B cell (primary cell): Measurements from ENCODE around the gene RNF141. TPM values are rescaled to one million over a fixed set of nuclear protein-coding genes. Genes with fewer than 3 reads are reported as not detected.

Source experiments
- ATAC-seq: fragments of 200-7000 bp; cut with Tn5 transposase; one replicate; pipeline ENCODE4 v1.10.0; 2021; ENCODE audit warnings: low read depth, mild to moderate bottlenecking, moderate number of reproducible peaks, moderate library complexity
- CTCF ChIA-PET: fragments of 350-600 bp; sonication (Branson Sonifier 250); formaldehyde crosslinking; loops from one replicate; lab custom pipeline; 2021; ENCODE audit warnings: antibody characterized with exemption, inconsistent platforms; lab: Charles Lee
- POLR2A ChIA-PET: fragments of 350-600 bp; sonication (Branson Sonifier 250); formaldehyde crosslinking; loops from one replicate; lab custom pipeline; 2021; ENCODE audit warnings: antibody characterized with exemption; lab: Charles Lee
- DNase-seq: peaks from one replicate; pipeline ENCODE4 v3.0.0; 2013
- H2AFZ ChIP-seq: 2 replicates; pipeline ENCODE4 v1.6.1; 2012; ENCODE audit warnings: mild to moderate bottlenecking, low read depth, low read length; ENCODE audit not compliant: insufficient read depth, poor library complexity, severe bottlenecking
- H3K27ac ChIP-seq, 2 donors: 1 replicate in 1 of 2; 2 replicates in 1 of 2; pipeline ENCODE4 v1.5.1; 2012 to 2013; ENCODE audit warnings: low read length in 2 of 2, mild to moderate bottlenecking in 2 of 2, moderate library complexity in 1 of 2
- H3K27me3 ChIP-seq, 4 experiments: fragments of 200-600 bp in 1 of 4; sonication (generic) in 1 of 4; replicated peaks in 1 of 4; 1 replicate in 2 of 4; 2 replicates in 2 of 4; pipeline versions ENCODE4 v1.6.1 to v1.7.0; 2013 to 2016; ENCODE audit warnings: low read length in 3 of 4, mild to moderate bottlenecking in 2 of 4, mixed read lengths in 1 of 4, moderate library complexity in 1 of 4; ENCODE audit not compliant: insufficient read depth in 4 of 4, control insufficient read depth in 3 of 4; ENCODE audit errors: control extremely low read depth in 1 of 4
- H3K36me3 ChIP-seq, 2 experiments: replicated peaks in 1 of 2; 1 replicate in 1 of 2; 2 replicates in 1 of 2; pipeline versions ENCODE4 v1.6.1 to v1.7.1; 2013; ENCODE audit warnings: low read length in 1 of 2; ENCODE audit not compliant: insufficient read depth in 2 of 2, control insufficient read depth in 1 of 2; ENCODE audit errors: control extremely low read depth in 1 of 2, extremely low read depth in 1 of 2
- H3K4me1 ChIP-seq, 2 donors: fragments of 200-600 bp in 1 of 2; sonication (generic) in 1 of 2; 1 replicate in 1 of 2; 2 replicates in 1 of 2; pipeline versions ENCODE4 v1.5.1 to v1.6.1; 2013 to 2017; ENCODE audit warnings: low read length in 2 of 2; ENCODE audit not compliant: control insufficient read depth in 2 of 2, insufficient read depth in 2 of 2
- H3K4me2 ChIP-seq: replicated peaks from 2 replicates; pipeline ENCODE3; 2012; ENCODE audit warnings: mild to moderate bottlenecking, low read depth, low read length; ENCODE audit not compliant: poor library complexity, severe bottlenecking
- H3K4me3 ChIP-seq, 5 experiments: fragments of 200-600 bp in 1 of 5; sonication (generic) in 1 of 5; 1 replicate in 3 of 5; 2 replicates in 2 of 5; pipeline versions ENCODE4 v1.5.1 to v1.7.0; 2011 to 2016; ENCODE audit warnings: low read length in 4 of 5, mild to moderate bottlenecking in 4 of 5, low read depth in 2 of 5, control low read depth in 1 of 5, moderate library complexity in 1 of 5; ENCODE audit not compliant: insufficient read depth in 1 of 5; ENCODE audit errors: control extremely low read depth in 1 of 5, extremely low read depth in 1 of 5
- H3K79me2 ChIP-seq: fragments of 200-600 bp; sonication (generic); one replicate; pipeline ENCODE4 v1.6.0; 2016; ENCODE audit warnings: low read length; ENCODE audit not compliant: control insufficient read depth, insufficient read depth
- H3K9ac ChIP-seq: fragments of 200-600 bp; sonication (generic); 2 replicates; pipeline ENCODE4 v1.6.1; 2017; ENCODE audit warnings: mild to moderate bottlenecking, low read length, moderate library complexity
- H3K9me3 ChIP-seq, 3 donors: one replicate each; pipeline versions ENCODE4 v1.6.1 to v1.7.1; 2013; ENCODE audit warnings: low read length in 2 of 3; ENCODE audit not compliant: control insufficient read depth in 2 of 3, insufficient read depth in 1 of 3; ENCODE audit errors: control extremely low read depth in 1 of 3
- H4K20me1 ChIP-seq: 2 replicates; pipeline ENCODE4 v1.6.0; 2012; ENCODE audit warnings: mild to moderate bottlenecking, low read length; ENCODE audit not compliant: insufficient read depth, control insufficient read depth, poor library complexity, severe bottlenecking
- H3K27ac Mint-ChIP-seq: one replicate; pipeline ENCODE4 v1.8.0; 2021; ENCODE audit warnings: mixed read lengths
- H3K27me3 Mint-ChIP-seq: one replicate; pipeline ENCODE4 v1.8.0; 2021; ENCODE audit warnings: mixed read lengths
- H3K4me1 Mint-ChIP-seq: one replicate; pipeline ENCODE4 v1.8.0; 2021; ENCODE audit warnings: mixed read lengths
- H3K4me3 Mint-ChIP-seq: one replicate; pipeline ENCODE4 v1.8.0; 2021; ENCODE audit warnings: mixed read lengths
- H3K9me3 Mint-ChIP-seq: one replicate; pipeline ENCODE4 v1.8.0; 2022; ENCODE audit warnings: mixed read lengths; ENCODE audit not compliant: insufficient read depth
- EZH2 ChIP-seq: IDR thresholded peaks from 2 replicates; pipeline ENCODE4 v1.6.1; 2012; ENCODE audit warnings: borderline replicate concordance, low read depth, mild to moderate bottlenecking, moderate library complexity, low read length; ENCODE audit not compliant: insufficient read depth, poor library complexity, severe bottlenecking
- WGBS: methylation state at CpG from one replicate; pipeline ENCODE4 v1.1.5; 2013; ENCODE audit warnings: missing lambda C conversion rate; ENCODE audit not compliant: insufficient coverage; 5-methylcytosine and 5-hydroxymethylcytosine counted together
- intact Hi-C: fragments of 100-400 bp; cut with micrococcal nuclease; formaldehyde crosslinking; loops from one replicate; pipeline ENCODE4 v1.10.0; 2022
- polyA plus RNA-seq: library from polyadenylated mRNA; depleted of rRNA; stranded (reverse); fragments of >200 nt; gene quantifications from 2 replicates; pipeline ENCODE4 v1.2.3, GENCODE V29; 2012
- total RNA-seq, 2 donors: library from RNA; stranded (reverse); fragments of 120-200 nt in 1 of 2; gene quantifications; 1 replicate in 1 of 2; 2 replicates in 1 of 2; pipeline versions ENCODE4 v1.2.3 to v1.2.4, GENCODE V29; 2013 to 2022
- TF ChIP-seq, protein P1 (sequence below): fragments of 200-600 bp; IDR thresholded peaks from one replicate; pipeline ENCODE4 v1.8.0; 2022; ENCODE audit warnings: antibody characterized with exemption, mild to moderate bottlenecking

Gene RNF141
- total and polyA plus RNA-seq, 2 donors (not counting 1 experiment from before 2014, with no cell fraction given): 23.3 to 48.2 TPM

DNA sequence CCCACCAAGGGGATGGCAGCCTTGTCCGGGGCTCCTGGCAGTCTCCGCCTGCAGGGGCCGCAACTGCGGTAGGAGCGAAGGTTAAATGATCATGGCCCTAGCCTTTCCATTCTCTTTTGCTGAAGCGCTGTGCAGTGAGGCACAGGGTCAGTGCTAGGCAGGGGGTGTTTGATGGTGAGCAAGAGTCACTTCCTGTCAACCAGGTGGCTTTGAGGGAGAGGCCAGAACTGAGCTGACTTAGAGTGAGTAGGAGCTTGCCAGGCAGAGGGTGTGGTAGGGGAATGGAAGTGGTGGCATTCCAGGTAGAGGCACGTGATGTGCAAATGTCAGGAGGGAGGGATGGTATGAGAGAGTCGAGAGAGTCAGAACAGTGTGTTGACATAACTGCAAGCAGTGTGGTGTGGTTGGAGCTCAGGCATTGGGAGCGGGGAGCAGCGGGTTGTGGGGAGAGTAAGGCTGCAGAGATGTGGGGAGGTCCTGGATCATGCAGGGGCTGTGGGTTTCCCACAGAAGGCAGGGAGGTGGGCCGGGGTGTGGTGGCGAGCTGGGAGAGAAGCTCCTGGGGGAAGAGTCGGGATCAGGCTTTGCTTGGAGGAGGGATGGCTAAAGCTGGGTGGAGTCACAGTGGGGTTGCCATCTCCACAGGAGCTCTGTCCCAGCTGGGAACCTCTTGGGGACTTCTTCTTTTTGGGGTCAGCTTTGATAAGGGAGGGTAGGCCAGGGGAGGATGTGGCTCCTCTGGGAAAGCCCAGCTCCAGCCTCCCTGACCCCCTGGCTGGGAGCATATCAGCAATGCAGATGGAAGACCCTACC lies 52.7 kb downstream of the RNF141 start:
- H3K27ac ChIP-seq: peak overlapping the region; percentile 94 to 98
- ChIA-PET CTCF (interaction anchor here (0.8 to 3.0 kb wide), 15 partner anchors 16 to 248 kb away, joined by 3 to 35 read pairs (median 4); partner anchors contain the start of gene RNF141), POLR2A (interaction anchor here (0.7 to 2.1 kb wide), 12 partner anchors 11 to 154 kb away, joined by 3 to 8 read pairs (median 4); partner anchors contain the start of gene RNF141)
- Mint-ChIP-seq H3K9me3 (no peaks in the 10 kb centered on the region), H3K4me1 (peaks cover 39% of the 10 kb centered on the region), H3K4me3 (peak overlapping the region; percentile 53), H3K27ac (peak overlapping the region; percentile 90), H3K27me3 (no peaks in the 10 kb centered on the region)
- ATAC-seq: peak; percentile 40
- no peaks in the 10 kb centered on the region for H3K27me3 ChIP-seq
- no peak overlapping the region for H3K4me3 ChIP-seq
- peaks cover 8% of the 10 kb centered on the region for H4K20me1 ChIP-seq
- TF ChIP-seq EZH2: no peak
- TF ChIP-seq, protein P1, sequence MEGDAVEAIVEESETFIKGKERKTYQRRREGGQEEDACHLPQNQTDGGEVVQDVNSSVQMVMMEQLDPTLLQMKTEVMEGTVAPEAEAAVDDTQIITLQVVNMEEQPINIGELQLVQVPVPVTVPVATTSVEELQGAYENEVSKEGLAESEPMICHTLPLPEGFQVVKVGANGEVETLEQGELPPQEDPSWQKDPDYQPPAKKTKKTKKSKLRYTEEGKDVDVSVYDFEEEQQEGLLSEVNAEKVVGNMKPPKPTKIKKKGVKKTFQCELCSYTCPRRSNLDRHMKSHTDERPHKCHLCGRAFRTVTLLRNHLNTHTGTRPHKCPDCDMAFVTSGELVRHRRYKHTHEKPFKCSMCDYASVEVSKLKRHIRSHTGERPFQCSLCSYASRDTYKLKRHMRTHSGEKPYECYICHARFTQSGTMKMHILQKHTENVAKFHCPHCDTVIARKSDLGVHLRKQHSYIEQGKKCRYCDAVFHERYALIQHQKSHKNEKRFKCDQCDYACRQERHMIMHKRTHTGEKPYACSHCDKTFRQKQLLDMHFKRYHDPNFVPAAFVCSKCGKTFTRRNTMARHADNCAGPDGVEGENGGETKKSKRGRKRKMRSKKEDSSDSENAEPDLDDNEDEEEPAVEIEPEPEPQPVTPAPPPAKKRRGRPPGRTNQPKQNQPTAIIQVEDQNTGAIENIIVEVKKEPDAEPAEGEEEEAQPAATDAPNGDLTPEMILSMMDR: no peak
- no peaks in the 10 kb centered on the region for H3K9me3 ChIP-seq
- H3K79me2 ChIP-seq: peaks cover 38% of the 10 kb centered on the region
- intact Hi-C loops: no loop called here
- peaks cover 0 to 88% of the 10 kb centered on the region in 2 experiments for H3K36me3 ChIP-seq
- 89% methylated on average over 12 of the region's 13 CpGs for WGBS
- peak; percentile 43 for DNase-seq
- peak overlapping the region; percentile 43 for H2AFZ ChIP-seq
- no peak overlapping the region for H3K9ac ChIP-seq
- peak overlapping the region; percentile 36 for H3K4me2 ChIP-seq
- H3K4me1 ChIP-seq: peaks cover 24 to 34% of the 10 kb centered on the region in 2 donors
